HK-2 (cell line): ENCODE results near the gene APLP2.
"Not testable (repeated sequence)": the region's sequence is repeated elsewhere in the genome, so short reads cannot be mapped to it uniquely, and the experiment has no call there.

Experiments
- DNase-seq: peaks from one replicate; pipeline ENCODE4 v3.0.0-alpha.2; 2018; ENCODE audit not compliant: unreplicated experiment

Gene APLP2

DNA sequence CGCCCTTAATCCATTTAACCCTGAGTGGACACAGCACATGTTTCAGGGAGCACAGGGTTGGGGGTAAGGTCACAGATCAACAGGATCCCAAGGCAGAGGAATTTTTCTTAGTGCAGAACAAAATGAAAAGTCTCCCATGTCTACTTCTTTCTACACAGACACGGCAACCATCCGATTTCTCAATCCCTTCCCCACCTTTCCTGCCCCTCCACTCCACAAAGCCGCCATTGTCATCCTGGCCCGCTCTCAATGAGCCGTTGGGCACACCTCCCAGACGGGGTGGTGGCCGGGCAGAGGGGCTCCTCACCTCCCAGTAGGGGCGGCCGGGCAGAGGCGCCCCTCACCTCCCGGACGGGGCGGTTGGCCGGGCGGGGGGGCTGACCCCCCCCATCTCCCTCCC lies 20.8 kb downstream of the APLP2 start:
- not testable (repeated sequence) for DNase-seq

DNA sequence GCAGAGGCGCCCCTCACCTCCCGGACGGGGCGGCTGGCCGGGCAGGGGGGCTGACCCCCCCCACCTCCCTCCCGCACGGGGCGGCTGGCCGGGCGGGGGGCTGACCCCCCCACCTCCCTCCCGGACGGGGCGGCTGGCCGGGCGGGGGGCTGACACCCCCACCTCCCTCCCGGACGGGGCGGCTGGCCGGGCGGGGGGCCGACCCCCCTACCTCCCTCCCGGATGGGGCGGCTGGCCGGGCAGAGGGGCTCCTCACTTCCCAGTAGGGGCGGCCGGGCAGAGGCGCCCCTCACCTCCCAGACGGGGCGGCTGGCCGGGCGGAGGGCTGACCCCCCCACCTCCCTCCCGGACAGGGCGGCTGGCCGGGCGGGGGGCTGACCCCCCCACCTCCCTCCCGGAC lies 21.5 kb downstream of the APLP2 start:
- DNase-seq: not testable (repeated sequence)

DNA sequence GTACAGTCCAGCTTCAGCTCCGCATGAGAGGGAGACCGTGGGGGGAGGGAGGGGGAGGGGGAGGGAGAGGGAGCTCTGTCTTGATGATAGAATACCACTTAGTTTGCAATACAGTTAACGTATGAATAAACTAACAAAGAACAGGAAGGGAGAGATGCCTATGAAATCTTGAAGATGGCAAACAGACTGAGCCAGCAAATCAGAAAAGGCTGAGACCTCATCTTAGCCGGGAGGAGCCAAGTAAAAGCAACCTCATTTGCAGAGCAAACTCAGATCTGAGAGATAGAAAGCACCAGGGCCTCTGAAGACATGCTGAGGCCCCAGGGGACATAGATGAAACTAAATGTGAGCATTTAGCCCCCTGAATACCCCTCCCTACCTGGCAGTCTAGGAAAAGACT lies 23.0 kb downstream of the APLP2 start:
- no peak for DNase-seq

DNA sequence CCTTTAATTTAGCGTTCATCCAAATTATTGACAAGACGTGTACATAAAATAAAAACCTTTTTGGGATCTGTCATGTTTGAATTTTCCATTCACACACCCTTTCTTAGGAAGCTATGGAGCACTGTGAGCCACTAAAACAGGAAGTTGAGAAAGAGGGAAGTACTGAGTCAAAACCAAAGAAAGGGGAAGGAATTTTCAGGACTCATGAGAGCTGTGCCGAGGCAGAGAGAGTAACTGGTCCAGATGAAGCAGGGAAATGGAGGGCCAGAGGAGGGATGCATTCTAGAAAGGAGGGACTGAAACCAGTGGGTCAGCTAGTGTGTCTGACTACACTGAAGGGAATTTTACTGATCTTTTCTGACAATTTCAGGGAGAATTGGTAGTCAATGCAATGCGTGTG lies 24.9 kb downstream of the APLP2 start:
- DNase-seq: no peak

DNA sequence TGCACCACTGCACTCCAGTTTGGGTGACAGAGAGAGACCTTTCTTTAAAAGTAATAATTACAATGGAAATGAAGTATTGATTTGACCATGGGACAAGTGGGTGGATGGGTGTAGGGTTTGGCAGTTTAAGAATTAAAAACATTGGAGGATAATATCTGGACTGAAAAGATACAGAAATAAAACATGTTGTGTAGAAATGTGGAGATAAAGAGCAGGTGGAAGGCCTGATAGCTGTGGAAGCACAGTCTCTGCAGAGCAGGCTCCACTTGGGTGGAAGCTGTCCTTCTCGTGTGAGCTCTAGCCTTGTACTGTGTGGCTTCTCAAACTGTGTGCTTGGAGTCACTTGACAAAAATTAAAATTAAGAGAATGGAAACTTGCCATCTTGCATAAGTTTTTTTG lies 25.6 kb downstream of the APLP2 start:
- DNase-seq: no peak

DNA sequence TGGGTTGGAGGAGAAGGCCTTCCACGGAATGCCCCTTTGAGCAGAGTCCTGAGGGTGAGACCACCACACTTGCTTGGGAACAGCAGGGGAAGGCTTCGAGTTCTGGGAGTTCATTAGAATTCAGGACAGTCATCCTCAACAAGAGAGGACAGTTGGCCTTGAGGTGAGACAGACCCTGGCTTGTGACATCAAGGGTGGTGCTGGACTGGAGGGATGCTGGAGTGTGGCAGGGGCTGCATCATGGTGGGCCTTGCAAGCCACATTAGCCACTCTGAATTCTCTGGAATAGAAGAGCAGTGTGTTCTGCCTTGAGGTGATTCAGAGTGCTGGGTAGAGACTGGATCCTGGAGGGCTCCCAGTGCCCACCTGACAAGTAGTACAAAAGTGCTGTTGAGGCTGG lies 26.3 kb downstream of the APLP2 start:
- no peak for DNase-seq

DNA sequence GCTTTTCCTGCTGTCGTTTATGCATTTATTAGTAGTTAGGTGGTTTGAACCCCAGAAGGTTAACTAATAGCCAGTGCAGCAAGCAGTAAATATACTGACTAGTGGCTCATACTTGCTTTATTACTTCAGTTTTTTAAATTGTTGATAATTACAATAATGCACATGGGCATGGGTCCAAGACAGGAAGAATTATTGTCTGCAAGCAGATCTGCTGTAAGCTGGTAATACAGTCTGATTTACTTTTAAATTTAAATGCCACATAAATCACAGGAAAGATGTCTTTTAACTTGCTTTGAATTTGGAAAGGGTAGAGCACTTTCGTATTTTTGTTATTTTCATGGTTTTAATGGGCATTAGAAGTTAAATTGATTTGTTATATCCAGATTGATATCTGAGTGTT lies 27.1 kb downstream of the APLP2 start:
- DNase-seq: no peak

DNA sequence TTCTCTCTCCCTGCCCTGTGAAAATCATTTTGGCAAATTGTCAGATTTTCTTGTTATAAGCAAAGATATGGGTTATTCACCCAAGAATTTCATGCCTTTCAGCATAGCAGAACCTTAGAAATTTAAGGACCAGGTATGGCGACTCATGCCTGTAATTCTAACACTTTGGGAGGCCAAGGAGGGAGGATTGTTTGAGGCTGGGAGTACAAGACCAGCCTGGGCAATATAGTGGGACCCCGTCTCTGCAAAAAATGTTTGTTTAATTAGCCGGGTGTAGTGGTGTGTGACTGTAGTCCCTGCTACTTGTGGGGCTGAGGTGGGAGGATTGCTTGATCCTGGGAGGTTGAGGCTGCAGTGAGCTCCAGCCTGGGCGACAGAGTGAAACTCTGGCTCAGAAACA lies 27.6 kb downstream of the APLP2 start:
- DNase-seq: no peak

DNA sequence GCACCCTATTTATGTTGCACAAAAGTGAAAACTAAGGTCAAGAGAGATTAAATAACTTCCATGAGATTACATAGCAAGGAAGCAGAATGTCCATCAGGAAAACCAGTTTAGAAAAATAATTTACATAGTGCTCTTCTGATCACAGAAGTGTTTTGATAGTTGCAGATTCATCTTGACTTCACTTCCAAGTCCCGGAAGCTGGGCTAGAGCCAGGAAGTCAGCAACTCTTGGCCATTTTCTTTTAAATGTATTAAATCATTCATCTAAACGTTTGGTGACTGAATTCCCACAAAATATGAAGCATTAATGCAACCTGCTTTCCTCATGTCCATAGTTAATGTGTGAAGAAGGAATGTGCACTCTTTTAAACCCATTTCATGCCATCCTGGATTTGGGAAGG lies 29.7 kb downstream of the APLP2 start:
- no peak for DNase-seq

DNA sequence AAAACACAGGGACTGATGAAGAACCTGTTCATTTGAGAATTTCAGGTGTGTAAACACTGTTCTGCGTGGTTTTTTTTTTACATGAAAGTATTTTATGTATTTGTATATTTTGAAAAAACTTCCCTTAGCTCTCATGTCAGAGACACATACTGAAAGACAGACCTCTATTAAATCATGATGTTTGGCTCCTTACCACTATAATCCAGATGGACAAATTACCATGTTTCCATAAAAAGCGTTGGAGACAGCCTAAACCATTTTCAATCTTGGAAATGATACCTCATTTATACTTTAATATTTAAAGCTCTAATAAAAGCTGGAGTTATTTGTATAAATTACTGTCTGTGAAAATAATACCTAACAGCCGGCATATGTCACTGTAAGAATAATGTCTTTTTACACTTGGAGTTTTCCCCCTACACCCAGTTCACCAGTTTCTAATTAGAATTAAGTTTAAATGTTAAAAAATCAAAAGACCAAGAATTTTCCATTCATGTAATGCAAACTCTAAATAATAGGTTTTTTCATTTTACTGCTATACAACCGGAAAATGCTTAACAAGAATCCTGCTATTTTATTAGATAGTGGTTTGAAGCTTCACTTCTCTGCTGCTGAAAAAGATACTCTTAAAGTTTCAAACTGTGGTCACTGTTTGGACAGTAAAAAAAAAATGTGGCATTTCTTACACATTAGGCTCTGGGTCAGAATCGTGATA lies 30.8 kb downstream of the APLP2 start:
- no peak for DNase-seq

DNA sequence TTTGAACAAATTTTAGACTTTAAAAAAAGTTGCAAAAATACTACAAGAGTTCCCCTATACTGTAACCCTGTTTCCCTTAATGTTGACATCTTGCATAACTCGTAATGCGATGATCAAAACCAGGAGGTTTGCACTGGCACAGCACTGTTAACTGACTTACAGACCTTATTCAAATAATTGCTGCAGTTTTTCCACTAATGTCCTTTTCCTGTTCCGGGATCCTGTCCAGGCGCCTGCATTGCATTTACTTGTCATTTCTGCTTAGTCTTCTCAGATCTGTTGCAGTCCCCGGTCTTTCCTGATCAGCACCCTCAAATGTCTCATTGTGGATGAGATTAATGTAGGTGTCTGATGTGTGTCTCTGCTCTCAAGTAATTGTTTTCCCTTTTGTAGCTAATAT lies 32.0 kb downstream of the APLP2 start:
- DNase-seq: no peak

DNA sequence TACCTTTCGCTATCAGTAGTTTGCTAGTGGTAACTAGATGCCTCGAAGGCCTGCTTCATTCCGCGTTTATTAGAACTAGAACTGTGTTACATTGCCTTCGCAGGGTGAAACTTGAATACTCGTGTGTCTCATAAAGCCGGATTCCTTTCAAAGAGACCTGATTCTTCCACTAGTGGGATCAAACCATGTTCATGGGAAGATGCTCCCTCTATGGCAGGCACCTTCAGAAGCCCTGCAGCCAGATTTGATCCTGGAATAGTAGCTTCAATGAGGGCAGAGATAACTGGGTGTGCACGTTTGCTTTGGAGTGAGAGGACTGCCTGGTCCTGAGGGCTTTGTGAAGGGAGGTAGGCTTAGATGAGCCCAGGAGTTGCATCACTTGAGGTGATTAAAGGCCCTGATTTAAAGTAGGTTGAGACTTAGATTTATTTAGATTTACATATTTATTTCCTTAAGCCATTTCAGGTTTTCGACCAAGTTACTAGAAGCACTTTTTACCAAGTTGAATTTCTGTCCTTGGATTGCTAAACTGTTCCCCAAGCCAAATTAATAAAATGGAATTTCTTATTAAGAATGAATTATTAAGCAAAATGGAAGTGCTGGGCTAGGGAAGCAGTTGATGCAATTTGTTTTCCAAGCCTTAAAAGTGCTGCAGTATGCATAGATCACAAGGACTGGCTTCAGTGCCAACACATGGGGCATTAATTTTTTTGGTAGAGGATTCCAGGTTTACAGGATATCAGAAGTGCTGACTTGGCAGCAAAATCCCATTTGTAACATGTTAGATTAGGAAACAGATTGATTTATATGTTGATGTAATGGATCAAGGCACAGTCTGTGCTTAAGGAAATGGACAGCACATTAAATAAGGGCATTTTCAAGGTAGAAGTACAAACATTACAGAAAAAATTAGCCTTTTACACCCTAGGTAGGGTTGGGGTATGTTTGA lies 32.9 kb downstream of the APLP2 start:
- DNase-seq: no peak

DNA sequence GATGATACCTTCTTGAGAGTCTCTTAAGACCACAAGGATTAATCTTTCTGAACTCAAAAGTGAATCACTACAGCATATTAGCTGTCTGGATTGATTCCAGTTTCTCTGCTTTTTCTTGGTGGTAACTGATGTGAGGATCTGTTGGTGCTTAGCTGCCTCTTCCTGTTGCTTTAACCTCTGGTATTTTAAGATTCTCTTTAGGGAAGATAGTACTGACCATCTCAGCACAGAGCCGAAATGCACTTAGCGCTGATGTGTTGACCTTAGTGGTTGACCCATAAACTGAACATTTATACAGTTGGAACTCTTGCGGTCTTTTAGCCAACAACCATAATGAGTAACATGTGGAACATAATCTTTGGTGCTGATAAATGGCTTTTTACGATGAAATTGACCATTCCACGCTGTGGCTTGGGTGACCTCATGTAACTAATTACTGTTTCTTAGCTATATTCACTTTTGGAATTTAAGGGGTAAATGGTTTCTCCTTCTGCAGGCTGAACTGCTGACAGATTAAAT lies 33.7 kb downstream of the APLP2 start:
- DNase-seq: peak; percentile 40

DNA sequence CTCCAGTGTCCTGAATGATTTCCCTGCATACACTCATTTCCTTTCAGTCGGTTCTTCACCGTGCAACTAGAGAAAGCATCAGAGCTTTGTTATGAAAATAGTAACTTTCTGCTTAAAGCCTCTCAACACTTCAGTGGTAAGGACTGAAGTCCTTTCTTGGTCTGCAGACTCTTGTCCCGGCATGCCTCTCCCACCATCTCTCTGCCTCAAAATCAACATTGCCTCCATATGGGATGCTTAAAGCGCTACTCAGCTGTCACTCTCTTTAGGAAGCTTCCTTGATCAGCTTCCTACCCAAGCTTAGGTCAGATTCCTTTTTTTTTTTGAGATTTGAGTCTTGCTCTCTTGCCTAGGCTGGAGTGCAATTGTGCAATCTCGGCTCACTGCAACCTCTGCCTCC lies 36.7 kb downstream of the APLP2 start:
- DNase-seq: no peak

DNA sequence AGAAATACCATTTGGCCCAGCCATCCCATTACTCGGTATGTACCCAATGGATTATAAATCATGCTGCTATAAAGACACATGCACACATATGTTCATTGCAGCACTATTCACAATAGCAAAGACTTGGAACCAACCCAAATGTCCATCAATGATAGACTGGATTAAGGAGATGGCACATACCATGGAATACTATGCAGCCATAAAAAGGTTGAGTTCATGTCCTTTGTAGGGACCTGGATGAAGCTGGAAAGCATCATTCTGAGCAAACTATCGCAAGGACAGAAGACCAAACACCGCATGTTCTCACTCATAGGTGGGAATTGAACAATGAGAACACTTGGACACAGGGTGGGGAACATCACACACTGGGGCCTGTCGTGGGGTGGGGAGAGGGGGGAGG lies 39.0 kb downstream of the APLP2 start:
- DNase-seq: not testable (repeated sequence)

DNA sequence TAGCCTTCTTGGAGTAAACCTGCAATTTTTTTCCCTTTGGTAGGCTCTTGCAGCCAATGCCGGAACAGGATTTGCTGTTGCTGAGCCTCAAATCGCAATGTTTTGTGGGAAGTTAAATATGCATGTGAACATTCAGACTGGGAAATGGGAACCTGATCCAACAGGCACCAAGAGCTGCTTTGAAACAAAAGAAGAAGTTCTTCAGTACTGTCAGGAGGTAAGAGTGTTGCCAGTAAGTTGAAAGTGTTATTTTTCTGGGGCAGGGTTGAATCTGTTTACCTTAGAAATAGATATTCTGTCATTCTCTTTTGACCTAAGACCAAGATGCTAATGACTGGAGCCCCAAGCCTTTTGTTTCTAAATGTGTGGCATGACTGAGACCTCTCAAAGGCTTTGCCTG lies 39.7 kb downstream of the APLP2 start:
- DNase-seq: no peak

DNA sequence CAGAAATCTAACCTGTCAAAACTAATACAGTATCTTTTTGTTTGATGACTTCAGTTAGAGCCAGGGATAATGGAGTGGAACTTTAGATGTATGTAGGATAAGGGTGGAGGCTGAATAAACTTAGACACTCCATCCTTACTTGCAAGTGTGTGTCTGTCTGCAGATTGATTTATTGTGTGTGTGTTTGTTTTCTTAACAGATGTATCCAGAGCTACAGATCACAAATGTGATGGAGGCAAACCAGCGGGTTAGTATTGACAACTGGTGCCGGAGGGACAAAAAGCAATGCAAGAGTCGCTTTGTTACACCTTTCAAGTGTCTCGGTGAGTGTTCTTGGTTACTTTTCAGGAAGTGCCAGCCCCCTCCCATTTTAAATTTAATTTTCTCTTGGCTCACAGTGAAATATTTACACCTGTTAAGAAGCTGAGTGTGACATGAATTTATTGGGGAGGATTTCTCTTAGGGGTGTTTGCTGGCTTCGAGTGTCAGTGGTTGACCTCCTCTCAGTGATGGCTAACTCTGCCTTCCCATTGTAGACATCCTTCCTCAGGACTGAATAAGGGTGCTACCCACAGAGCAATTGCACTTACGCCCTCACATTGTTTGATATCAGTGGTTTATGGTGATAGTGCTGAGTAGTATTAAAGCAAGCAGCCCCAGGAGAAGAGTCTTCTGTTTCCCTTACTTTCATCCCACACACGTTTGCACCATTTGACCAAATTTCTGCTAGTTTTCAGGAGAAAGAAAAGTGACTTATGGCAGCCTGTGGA lies 40.8 kb downstream of the APLP2 start:
- DNase-seq: no peak

DNA sequence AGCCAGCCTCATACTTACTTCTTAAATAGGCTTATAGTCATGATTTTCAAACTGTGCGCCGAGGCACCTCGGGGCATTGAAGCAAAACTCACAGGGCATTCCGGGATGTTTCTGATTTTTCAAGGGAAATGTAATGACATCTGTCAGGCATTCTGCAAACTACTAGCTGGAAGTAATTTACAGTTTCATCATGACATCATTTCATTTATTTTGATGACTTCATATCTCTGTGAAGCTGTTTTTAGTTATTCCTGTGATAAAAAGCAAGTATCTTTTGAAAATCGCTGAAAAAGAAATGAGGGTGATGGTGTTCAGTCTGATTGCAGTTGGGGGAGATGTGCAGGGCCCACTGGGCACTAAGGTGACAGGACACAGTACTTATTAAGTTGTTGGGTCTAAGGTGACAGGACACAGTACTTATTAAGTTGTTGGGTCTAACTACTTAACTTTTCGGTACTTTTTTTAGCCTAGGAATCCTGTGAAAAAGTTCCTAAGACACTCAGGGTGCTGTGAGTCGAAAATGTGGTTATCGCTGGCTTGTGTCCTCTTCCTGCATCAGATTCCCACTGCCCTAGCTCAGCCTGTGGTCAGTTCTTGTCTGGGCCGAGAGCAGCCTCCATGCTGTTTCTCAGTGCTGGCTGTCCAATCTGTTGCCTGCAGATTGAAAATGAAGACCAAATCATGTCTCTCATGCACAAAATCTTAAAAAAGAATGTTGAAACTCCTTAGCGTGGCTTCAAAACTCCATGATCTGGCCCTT lies 42.6 kb downstream of the APLP2 start:
- no peak for DNase-seq

DNA sequence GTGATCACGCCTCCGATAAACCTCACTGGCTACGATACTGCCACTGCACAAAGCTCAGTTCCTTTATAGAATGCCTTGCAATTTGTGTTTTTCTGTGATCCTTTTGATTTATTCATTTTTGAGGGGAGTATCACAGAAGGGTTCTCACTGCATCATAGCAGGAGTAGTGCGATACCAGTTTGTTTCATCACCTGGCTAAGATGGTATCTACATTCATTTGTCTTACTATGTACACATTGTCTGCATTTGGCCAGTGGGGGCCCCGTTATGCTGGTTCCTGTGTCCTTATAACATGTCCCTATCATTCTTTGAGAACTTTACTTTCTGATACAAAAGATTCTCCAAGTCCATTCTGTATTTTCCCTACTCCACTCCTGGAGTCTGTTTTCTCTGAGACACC lies 44.6 kb downstream of the APLP2 start:
- DNase-seq: no peak

DNA sequence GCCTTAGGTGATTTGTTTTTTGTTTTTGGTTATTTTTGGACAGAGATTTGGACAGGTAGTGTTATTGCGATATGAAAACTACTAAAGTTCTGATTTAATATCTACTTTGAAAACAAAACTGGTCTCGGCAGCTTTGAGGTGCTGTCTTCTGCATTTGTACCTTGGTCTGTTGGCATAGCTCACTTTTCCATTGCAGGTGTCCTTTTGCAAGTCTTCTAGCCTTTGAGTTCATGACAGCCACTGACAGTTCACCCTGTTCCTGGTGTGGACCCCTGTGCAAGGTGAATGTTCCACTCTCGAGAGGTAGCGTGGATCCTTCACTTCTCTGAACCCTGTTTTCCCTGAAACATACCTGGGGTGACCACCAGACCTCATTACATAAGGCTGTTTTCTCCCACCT lies 45.0 kb downstream of the APLP2 start:
- DNase-seq: no peak

DNA sequence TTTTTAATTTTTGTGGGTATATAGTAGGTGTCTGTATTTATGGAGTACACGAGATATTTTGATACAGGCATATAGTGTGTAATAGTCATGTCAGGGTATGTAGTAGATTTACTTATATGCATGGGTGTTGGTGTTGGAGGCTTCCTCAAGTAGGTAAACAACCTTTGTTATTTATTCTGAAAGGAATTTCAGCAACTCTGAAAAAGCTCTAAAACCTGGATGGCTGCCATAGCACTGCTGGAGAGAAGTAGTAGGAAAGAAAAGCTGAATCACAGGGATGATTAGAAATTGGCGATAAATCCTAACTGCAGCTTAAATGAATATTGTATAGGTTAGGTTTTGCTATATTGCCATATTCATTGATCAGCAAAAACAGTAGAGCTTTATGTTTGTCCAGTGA lies 45.5 kb downstream of the APLP2 start:
- no peak for DNase-seq

DNA sequence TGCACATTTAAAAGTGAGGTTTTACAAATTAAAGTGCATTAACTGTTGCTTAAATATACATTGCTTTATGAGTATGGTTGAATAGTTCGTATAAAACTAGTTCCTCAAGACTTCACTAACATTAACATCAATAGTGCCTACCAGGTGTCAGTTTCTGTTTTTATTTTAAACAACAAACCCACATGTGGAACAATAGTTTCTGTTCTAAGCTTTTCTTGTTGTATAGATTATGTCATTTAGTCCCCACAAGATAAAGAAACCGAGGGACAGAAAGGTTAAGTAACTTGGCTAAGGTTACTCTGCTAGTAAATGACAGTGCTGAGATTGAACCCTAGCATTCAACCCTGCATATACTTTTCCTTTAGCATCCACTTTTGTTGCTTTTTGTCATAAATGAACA lies 48.5 kb downstream of the APLP2 start:
- no peak for DNase-seq
